UCSD-AML1 (cell line): ENCODE results near the gene NOS3.
A peak's percentile ranks its signal among the peaks of the same experiment; 100 is the strongest.

ENCODE experiments used
- DNase-seq: peaks from one replicate; lab custom pipeline; 2025; ENCODE audit not compliant: unreplicated experiment; lab: John Stamatoyannopoulos, UW

Gene NOS3

DNA sequence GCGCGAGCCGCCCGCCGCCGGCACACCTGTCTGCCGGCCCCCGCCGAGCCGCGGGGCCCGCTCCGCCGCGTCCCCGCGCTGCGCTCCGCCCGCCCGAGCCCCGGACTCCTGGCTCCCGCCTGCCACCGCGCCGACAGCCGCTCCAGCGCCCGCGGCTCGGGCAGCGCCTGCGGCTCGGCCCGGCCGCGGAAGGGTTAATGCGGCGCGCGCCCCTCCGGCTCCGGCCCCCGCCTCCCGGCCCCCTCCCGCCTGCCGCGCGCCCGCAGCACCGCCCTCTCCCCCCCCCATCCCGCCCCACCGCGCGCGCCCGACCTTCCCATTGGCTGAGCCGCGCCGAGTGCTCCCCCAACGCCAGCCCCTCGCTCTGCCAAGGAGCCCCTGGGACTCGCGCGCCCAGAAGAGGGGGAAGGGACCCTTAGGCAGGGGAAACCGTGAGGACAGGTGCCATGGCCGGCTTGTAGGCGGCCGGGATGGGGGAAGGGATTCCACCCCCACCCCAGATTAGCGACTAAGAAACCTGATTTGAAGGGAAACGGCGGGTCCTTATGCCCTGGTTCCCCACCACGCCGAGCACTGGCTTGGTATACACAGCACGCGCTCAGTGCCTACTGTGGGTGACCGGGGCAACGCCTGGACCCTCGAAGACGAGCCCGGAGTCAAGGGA lies 12.6 kb upstream of the NOS3 start, which contains the start of gene KCNH2:
TSS of gene KCNH2 (minus strand) at position 196 of the 664 bp plus-strand sequence. CDS start 408 bp downstream, outside the sequence.
- no peak for DNase-seq

DNA sequence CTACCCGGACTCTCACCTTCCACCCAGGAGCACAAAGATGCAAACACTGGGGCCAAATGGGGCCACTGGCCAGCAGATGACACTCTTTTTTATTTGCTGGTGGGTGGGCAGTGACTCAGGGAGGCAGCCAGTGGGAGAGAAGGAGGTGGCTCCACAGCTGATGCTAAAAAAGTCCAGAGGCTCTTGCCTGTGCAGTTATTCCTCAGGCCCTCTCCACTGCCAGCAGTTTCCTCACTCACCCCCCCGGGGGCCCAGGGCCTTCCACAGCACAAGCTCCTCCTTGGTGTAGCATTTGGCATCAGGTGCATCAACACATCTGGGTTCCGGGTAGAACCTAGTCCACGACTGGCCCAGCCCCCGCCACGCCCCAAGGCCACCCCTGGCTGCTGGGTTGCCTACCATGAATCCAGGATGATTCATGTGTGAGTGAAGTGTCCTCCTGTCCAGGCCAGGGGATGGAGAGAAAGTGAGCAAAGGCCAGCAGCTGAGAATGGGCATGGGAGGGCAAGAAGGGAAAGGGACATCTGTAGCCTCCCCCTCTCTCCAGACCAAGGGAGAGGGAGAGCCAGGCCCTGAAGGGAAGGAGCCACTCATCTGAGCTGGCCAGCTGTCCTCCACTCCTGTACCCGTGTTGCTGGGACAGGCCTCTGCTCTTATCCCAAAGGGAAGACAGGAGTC lies 11.0 kb upstream of the NOS3 start:
- no peak for DNase-seq

DNA sequence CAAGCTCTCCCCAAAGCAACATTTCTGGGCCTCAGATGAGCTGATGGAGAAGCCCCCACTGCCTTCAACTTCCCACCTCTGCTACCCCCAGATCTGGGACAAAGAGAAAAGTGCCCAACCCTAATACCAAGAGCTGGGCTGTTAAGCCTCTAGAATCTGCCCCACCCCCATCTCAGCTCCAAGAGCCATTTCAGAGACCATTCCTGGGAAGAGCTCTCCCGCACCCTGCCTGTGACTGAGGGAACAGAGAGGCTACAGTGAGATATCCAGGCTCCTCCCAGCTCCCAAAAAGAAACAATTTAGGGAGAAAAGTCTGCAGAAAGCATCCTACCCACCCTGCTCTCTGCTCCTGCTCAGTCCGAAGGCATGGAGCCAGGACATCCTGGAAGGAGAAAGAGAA lies 10.2 kb upstream of the NOS3 start:
- DNase-seq, result no peak

- DNase-seq, result no peak
Observed at GRCh38 chr7:150981644-150982043, 9.2 kb upstream of the NOS3 start.

DNA sequence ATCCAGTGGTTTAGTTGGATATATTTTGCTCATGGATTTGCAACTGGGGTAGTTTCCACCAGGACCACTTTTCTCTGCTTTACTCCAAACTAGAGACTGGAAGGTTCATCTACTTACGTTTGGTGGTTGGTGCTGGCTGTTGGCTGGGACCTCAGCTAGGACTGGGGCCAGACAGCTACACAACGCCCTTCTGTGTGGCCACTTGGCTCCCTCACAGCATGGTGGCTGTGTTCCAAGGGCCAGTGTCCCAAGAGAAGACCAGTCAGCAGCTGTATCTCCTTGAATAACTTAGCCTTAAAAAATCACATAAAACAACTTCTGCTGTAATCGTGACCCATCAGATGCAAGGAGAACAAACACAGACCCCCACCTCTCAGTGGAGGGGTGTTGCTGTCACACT lies 8.5 kb upstream of the NOS3 start:
- DNase-seq, result no peak

DNA sequence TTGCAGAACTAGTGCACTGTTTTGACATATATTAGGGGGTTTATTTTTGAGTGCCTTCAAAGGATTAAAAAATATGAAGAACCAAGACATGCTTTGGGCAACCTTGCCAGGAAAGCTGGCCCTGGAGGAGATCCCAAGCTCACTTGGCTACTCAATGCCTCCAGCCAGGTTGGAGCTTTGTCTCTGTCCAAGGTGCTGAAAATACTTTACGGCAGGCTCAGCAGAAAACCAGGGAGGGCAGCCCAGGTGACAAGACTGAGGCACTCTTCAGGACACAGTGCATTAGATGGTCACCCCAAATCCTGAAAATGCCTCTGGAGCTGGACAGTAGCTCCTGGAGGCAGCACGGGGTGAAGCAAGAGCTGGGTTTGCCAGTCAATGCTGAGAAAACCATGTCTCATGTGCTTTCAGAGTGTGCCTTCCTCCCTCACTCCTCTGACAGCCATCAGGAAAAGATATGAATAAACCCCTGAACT lies 6.9 kb upstream of the NOS3 start:
- no peak for DNase-seq

- DNase-seq, result peak; percentile 37
Observed at GRCh38 chr7:150986099-150986512, 4.7 kb upstream of the NOS3 start.

DNA sequence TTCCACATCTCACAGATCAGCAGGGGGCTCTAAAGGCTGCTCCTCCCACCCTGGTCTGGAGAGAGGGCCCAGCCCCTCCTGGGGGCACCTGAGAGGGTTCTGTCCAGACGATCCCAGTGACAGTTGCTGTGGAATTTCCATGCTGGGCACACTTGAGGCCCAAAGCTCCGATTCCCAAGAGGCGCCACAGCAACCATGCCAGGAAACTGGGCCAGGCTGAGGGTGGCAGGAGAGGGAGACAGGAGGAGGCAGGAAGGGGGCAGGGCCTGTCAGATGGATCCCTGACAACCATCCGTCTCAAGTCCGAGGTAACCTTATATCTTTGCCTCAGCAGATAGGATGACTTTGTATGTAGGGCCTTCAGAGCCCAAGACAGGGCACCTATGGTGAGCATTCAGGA lies 4.3 kb upstream of the NOS3 start:
- DNase-seq, result no peak

- peak; percentile 78 for DNase-seq
Observed at GRCh38 chr7:150988230-150989226, 2.3 kb upstream of the NOS3 start.

- no peak for DNase-seq
Observed at GRCh38 chr7:150989456-150989855, 1.4 kb upstream of the NOS3 start.

DNA sequence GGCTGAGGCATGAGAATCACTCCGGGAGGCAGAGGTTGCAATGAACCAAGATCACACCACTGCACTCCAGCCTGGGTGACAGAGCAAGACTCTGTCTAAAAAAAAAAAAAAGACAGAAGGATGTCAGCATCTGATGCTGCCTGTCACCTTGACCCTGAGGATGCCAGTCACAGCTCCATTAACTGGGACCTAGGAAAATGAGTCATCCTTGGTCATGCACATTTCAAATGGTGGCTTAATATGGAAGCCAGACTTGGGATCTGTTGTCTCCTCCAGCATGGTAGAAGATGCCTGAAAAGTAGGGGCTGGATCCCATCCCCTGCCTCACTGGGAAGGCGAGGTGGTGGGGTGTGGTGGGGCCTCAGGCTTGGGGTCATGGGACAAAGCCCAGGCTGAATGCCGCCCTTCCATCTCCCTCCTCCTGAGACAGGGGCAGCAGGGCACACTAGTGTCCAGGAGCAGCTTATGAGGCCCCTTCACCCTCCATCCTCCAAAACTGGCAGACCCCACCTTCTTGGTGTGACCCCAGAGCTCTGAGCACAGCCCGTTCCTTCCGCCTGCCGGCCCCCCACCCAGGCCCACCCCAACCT lies 1.3 kb downstream of the NOS3 start:
- DNase-seq, result no peak

DNA sequence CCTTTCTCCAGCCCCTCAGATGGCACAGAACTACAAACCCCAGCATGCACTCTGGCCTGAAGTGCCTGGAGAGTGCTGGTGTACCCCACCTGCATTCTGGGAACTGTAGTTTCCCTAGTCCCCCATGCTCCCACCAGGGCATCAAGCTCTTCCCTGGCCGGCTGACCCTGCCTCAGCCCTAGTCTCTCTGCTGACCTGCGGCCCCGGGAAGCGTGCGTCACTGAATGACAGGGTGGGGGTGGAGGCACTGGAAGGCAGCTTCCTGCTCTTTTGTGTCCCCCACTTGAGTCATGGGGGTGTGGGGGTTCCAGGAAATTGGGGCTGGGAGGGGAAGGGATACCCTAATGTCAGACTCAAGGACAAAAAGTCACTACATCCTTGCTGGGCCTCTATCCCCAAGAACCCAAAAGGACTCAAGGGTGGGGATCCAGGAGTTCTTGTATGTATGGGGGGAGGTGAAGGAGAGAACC lies 2.1 kb downstream of the NOS3 start:
- DNase-seq, result peak; percentile 12

DNA sequence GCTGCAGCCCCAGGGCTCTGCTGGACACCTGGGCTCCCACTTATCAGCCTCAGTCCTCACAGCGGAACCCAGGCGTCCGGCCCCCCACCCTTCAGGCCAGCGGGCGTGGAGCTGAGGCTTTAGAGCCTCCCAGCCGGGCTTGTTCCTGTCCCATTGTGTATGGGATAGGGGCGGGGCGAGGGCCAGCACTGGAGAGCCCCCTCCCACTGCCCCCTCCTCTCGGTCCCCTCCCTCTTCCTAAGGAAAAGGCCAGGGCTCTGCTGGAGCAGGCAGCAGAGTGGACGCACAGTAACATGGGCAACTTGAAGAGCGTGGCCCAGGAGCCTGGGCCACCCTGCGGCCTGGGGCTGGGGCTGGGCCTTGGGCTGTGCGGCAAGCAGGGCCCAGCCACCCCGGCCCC lies 2.7 kb downstream of the NOS3 start:
- DNase-seq, result no peak

- DNase-seq, result peak; percentile 69
Observed at GRCh38 chr7:150994141-150994837, 3.5 kb downstream of the NOS3 start.

DNA sequence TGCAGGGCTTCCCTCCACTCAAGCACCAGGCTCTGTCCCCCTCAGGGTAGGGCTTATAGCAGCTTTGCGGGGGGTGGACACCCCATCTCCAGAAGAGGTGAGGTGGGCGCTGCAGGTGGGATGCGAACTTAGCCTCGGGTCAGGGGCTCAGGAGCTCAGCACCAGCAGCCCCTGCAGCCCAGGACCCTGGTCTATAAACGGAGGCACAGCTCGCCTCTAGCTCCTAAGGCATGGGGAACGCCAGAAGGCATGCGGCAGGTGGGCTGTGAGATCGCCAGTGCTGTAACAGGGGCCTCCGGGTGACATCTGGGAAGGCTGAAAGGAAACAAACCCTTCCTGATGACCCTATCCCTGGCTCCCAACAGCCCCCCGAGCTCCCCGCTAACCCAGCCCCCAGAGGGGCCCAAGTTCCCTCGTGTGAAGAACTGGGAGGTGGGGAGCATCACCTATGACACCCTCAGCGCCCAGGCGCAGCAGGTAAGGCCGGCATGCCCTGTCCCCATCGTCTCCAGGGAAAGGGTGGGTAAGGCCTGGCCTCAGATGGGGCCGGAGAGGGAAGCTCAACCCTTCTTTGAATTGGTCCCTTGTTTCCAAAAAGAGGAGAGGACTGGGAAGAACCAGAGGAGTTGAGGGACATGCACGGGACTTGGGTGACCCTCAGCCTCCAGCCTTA lies 4.2 kb downstream of the NOS3 start:
- no peak for DNase-seq

- DNase-seq, result peak; percentile 15
Observed at GRCh38 chr7:150996376-150997074, 5.7 kb downstream of the NOS3 start.

DNA sequence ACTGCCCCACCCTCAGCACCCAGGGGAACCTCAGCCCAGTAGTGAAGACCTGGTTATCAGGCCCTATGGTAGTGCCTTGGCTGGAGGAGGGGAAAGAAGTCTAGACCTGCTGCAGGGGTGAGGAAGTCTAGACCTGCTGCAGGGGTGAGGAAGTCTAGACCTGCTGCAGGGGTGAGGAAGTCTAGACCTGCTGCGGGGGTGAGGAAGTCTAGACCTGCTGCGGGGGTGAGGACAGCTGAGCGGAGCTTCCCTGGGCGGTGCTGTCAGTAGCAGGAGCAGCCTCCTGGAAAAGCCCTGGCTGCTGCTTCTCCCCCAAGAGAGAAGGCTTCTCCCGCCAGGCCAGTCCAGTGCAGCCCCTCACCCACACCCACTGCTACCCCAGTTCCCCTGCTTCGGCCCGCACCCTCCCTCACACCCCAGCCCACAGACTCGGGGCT lies 6.3 kb downstream of the NOS3 start:
- no peak for DNase-seq

DNA sequence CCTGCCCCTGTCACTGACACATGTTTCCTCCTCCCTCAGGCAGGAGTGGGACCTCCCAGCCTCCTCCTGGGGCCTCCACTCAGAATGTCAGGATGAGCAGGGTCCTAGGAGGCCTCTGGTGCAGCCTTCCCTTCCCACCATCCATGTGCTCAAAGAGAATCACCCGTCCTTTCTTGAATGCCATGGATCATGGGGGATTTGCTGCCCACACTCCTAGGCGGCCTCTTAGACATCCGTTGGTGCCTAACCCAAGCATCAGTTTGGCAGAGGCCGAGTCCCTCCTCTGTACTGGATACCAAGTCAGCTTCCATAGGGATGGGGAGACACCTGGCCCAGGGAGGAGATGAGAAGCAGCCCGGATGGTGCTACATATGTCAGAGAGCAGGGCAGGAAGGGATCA lies 7.0 kb downstream of the NOS3 start:
- no peak for DNase-seq

- no peak for DNase-seq
Observed at GRCh38 chr7:150998341-150998740, 7.5 kb downstream of the NOS3 start.
